Subcutaneous abdominal adipose tissue (tissue), 5 donors: Measurements from ENCODE around the gene AREG.

Experiments
- H3K27ac ChIP-seq: one replicate; pipeline ENCODE4 v1.7.0; 2013; ENCODE audit warnings: low read depth, mild to moderate bottlenecking, inconsistent platforms, low read length, moderate library complexity
- H3K27me3 ChIP-seq, 5 donors: one replicate each; pipeline ENCODE4 v1.7.0; 2013; ENCODE audit warnings: low read length in 5 of 5, inconsistent platforms in 1 of 5; ENCODE audit not compliant: control insufficient read depth in 5 of 5, insufficient read depth in 4 of 5
- H3K36me3 ChIP-seq, 5 donors: one replicate each; pipeline ENCODE4 v1.7.0; 2013; ENCODE audit warnings: low read length in 5 of 5; ENCODE audit not compliant: control insufficient read depth in 5 of 5, insufficient read depth in 5 of 5
- H3K4me1 ChIP-seq, 5 donors: one replicate each; pipeline ENCODE4 v1.7.0; 2013; ENCODE audit warnings: low read length in 5 of 5, mild to moderate bottlenecking in 3 of 5, moderate library complexity in 1 of 5; ENCODE audit not compliant: control insufficient read depth in 5 of 5, insufficient read depth in 5 of 5
- H3K4me3 ChIP-seq, 5 donors: one replicate each; pipeline ENCODE4 v1.7.0; 2013; ENCODE audit warnings: low read length in 5 of 5, low read depth in 1 of 5
- H3K9ac ChIP-seq, 5 donors: one replicate each; pipeline ENCODE4 v1.7.0; 2013; ENCODE audit warnings: low read length in 5 of 5, mild to moderate bottlenecking in 4 of 5, moderate library complexity in 3 of 5
- H3K9me3 ChIP-seq, 5 donors: one replicate each; pipeline ENCODE4 v1.7.0; 2013; ENCODE audit warnings: low read length in 5 of 5; ENCODE audit not compliant: control insufficient read depth in 5 of 5
- donor health status: healthy.
- donor health status: healthy.
- donor health status: healthy.
- donor health status: healthy.
- donor health status: healthy.

Gene AREG

DNA sequence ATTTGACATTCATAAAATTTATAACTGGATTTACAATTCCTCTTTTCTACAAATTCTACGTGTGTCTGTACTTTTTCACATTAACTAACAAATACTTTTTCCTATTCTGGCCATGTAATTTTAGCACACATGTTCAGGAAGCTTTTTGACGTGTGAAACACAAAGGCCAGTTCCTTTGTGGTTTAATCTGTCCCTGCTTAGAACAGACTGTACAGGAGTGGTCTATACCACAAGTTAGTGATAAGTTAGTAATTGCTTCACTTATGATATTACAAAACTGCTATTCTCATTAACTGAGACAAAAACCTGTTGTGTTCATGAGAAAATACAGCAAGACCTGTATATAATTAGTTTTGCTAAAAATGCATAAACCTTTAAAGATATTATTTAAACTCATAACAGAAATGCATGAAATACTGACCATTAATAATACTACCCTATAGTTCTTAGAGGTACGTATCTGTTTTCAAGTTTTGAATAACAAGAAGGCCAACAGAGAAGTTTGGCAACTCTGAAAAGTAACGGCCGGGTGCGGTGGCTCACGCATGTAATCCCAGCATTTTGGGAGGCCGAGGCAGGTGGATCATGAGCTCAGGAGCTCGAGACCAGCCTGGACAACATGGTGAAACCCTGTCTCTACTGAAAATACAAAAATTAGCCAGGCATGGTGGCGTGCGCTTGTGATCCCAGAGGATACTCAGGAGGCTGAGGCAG, 13.7 kb upstream of the AREG start:
- Histone ChIP-seq H3K27ac (peak overlapping the region; percentile 3), H3K36me3 (no peaks in the 10 kb centered on the region)

GRCh38 chr4:74433043-74433442, 11.9 kb upstream of the AREG start:
- Histone ChIP-seq H3K27me3 (no peaks in the 10 kb centered on the region), H3K27ac (no peak overlapping the region), H3K4me3 (no peak overlapping the region), H3K9me3 (no peaks in the 10 kb centered on the region), H3K4me1 (peaks cover 0 to 7% (median 0%) of the 10 kb centered on the region in 5 donors), H3K9ac (no peak overlapping the region), H3K36me3 (no peaks in the 10 kb centered on the region)

More for the DNA sequence above, 13.7 kb upstream of the AREG start:
- Histone ChIP-seq H3K9me3 (no peaks in the 10 kb centered on the region), H3K4me1 (peaks cover 0 to 10% (median 0%) of the 10 kb centered on the region in 5 donors), H3K27me3 (no peaks in the 10 kb centered on the region), H3K4me3 (no peak overlapping the region), H3K9ac (no peak overlapping the region)

DNA sequence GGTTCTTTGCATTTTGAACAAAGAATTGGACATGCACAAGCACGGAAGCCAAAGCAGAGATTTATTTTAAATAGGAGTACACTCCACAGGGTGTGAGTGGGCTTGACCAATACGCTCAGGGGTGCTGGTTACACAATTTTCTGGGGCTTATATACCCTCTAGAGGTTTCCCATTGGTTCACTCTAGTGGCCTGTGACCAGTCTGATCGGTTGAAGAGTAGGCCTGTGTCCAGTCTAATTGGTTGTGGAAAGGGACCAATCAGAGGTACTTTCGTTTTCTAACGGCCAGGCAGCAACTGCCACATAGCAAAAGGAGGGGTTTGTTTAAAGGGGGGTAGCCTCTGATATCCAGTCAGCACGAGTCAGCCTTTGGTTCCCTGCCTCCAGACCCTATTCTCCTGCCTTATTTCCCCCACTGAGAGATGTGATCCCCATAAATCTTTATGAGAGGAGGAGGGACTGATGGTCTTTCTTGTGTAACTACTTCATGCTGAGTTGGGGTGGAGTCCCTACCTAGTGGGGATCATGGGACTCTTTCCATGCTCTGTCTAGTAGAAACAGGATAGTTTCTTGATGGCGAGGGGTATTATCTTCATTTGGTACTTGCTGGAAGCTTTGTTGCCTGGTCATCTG, 11.3 kb upstream of the AREG start:
- Histone ChIP-seq H3K9ac (no peak overlapping the region), H3K27ac (no peak overlapping the region), H3K4me3 (no peak overlapping the region), H3K27me3 (no peaks in the 10 kb centered on the region), H3K36me3 (no peaks in the 10 kb centered on the region), H3K9me3 (no peaks in the 10 kb centered on the region), H3K4me1 (peaks cover 0 to 7% (median 0%) of the 10 kb centered on the region in 5 donors)

GRCh38 chr4:74435296-74435695, 9.6 kb upstream of the AREG start:
- H3K4me1 ChIP-seq, result peaks cover 0 to 7% (median 0%) of the 10 kb centered on the region in 5 donors
- H3K4me3 ChIP-seq, result no peak overlapping the region
- no peaks in the 10 kb centered on the region for H3K9me3 ChIP-seq
- H3K27me3 ChIP-seq, result no peaks in the 10 kb centered on the region
- no peak overlapping the region for H3K27ac ChIP-seq
- H3K9ac ChIP-seq, result no peak overlapping the region
- H3K36me3 ChIP-seq, result no peaks in the 10 kb centered on the region

- no peak overlapping the region for H3K4me3 ChIP-seq
- H3K27ac ChIP-seq, result no peak overlapping the region
- H3K9me3 ChIP-seq, result no peaks in the 10 kb centered on the region
- H3K9ac ChIP-seq, result no peak overlapping the region
- no peaks in the 10 kb centered on the region for H3K27me3 ChIP-seq
- no peaks in the 10 kb centered on the region for H3K4me1 ChIP-seq
- H3K36me3 ChIP-seq, result no peaks in the 10 kb centered on the region
These were observed 7.1 kb upstream of the AREG start for GRCh38 chr4:74437866-74438265.

DNA sequence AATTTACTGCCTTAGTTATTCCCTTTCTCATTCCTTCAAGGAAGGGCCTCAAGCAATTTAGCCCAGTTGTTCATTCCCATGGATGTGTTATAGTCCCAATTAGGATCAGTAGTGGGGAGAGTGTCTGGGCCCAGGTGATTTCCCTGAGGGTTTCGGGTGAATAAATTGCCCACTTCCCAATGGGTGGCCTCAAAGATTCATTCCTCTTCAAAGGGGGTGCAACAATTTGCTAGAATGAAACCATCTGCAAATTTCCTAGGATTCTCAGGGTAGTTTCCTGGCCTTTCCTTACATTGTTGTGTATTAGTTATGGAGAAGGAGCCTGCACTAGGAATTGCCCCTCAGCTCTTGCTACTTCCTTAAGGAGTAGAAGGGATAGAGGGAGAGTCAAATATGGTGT, 6.3 kb upstream of the AREG start:
- Histone ChIP-seq H3K9ac (no peak overlapping the region), H3K36me3 (no peaks in the 10 kb centered on the region), H3K4me1 (no peaks in the 10 kb centered on the region), H3K27me3 (no peaks in the 10 kb centered on the region), H3K4me3 (no peak overlapping the region), H3K9me3 (no peaks in the 10 kb centered on the region), H3K27ac (no peak overlapping the region)

GRCh38 chr4:74439952-74440351, 5.0 kb upstream of the AREG start:
- Histone ChIP-seq H3K4me3 (no peak overlapping the region), H3K27ac (no peak overlapping the region), H3K36me3 (no peaks in the 10 kb centered on the region), H3K4me1 (peaks cover 0 to 6% (median 2%) of the 10 kb centered on the region in 5 donors), H3K27me3 (no peaks in the 10 kb centered on the region), H3K9ac (no peak overlapping the region), H3K9me3 (no peaks in the 10 kb centered on the region)

DNA sequence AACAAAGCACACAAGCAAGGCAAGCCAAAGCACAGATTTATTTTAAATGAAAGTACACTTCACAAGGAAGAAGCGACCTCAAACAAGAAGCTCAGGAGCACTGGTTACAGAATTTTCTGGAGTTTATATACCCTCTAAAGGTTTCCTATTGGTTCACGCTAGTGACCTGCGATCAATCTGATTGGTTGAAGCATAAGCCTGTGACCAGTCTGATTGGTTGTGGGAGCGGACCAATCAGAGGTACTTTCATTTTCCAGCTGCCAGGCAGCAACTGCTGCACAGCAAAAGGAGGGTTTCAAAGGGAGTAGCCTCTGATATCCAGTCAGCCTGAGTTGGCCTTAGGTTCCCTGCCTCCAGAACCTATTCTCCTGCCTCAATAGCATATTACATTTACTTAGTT, 4.6 kb upstream of the AREG start:
- Histone ChIP-seq H3K4me3 (no peak overlapping the region), H3K4me1 (peaks cover 0 to 9% (median 2%) of the 10 kb centered on the region in 5 donors), H3K27ac (no peak overlapping the region), H3K9me3 (no peaks in the 10 kb centered on the region), H3K36me3 (no peaks in the 10 kb centered on the region), H3K27me3 (no peaks in the 10 kb centered on the region), H3K9ac (no peak overlapping the region)

DNA sequence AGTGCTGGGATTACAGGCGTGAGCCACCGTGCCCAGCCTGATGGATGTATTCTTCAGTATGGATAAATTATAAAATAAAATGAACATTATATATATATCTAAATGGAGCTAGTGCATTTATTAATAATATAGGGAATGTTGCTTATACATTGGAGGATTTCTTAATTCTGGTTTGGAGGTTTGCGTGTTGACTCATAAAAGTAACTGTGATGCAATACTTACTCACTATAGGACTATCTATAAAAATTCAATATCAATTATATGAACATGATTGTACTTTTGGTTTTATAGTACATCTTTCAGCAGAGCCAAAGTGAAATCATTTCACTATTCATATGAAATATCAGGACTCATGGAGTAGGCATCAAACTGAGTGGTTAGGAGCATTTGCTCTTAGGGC, 3.2 kb upstream of the AREG start:
- Histone ChIP-seq H3K9me3 (no peaks in the 10 kb centered on the region), H3K9ac (no peak overlapping the region), H3K4me1 (peaks cover 0 to 10% (median 7%) of the 10 kb centered on the region in 5 donors), H3K36me3 (no peaks in the 10 kb centered on the region), H3K27ac (no peak overlapping the region), H3K4me3 (no peak overlapping the region), H3K27me3 (no peaks in the 10 kb centered on the region)

GRCh38 chr4:74446193-74446868, 1.4 kb downstream of the AREG start:
- Histone ChIP-seq H3K27me3 (no peaks in the 10 kb centered on the region), H3K27ac (no peak overlapping the region), H3K4me1 (peaks cover 0 to 10% (median 7%) of the 10 kb centered on the region in 5 donors), H3K9ac (no peak overlapping the region), H3K9me3 (no peaks in the 10 kb centered on the region), H3K36me3 (no peaks in the 10 kb centered on the region), H3K4me3 (no peak overlapping the region)
